NCI-H226 (cell line): ENCODE results near the gene NECAB3.

Experiments used
- DNase-seq: peaks from one replicate; pipeline ENCODE4 v3.0.0-alpha.2; 2015

The NECAB3 gene

GRCh38 chr20:33663161-33664084 is 10.8 kb downstream of the NECAB3 start:
- DNase-seq: peak; percentile 71

DNA sequence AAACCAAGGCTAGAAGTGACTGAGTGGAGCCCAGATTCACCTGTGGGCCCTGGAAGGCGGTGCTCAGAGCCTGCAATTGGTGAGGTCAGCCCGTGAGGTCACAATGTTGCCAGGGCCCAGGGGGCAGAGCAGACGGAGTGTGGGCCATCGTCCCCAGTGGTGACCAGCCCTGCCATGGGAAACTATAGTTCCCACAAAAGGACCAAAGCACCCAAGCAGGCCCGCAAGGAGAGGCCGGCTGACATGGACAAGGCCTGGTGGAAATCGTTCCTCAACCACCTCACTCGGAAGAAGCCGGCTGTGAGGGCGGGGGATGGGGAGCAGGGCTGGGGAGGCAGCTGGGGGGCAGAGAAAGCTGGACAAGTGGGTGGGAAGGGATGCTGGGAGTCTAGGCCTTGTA is 12.1 kb downstream of the NECAB3 start, which contains the start of gene C20orf144:
Gene C20orf144, plus strand, starts transcription at position 156 of the 400 bp plus-strand sequence. Its CDS starts 19 bp downstream, at position 175.
- no peak for DNase-seq

GRCh38 chr20:33660685-33661058 is 13.6 kb downstream of the NECAB3 start:
- no peak for DNase-seq

- DNase-seq: no peak
Observed at GRCh38 chr20:33660035-33660684, 14.1 kb downstream of the NECAB3 start.

- no peak for DNase-seq
Observed at GRCh38 chr20:33659341-33660034, 14.7 kb downstream of the NECAB3 start.

- DNase-seq: no peak
Observed at GRCh38 chr20:33658929-33659328, 15.3 kb downstream of the NECAB3 start.

DNA sequence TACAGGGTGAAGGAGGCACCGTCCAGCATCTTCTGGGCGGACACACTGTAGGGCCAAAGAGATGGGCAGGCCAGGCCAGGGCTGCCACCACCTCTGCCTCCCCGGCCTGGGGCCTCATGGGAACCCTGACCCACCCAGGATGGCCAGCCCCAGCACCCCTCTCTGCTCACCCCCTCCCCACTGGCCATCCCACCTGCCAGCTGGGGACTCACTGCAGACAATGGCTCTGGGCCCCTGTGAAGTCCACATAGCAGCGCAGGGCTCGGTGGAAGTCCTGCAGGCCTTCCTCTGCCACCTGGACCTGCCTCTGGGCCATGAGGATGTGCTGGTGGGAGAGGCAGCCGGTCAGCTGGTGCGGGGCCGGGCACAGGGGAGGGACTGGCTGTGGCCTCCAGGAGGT is 15.7 kb downstream of the NECAB3 start:
- no peak for DNase-seq

DNA sequence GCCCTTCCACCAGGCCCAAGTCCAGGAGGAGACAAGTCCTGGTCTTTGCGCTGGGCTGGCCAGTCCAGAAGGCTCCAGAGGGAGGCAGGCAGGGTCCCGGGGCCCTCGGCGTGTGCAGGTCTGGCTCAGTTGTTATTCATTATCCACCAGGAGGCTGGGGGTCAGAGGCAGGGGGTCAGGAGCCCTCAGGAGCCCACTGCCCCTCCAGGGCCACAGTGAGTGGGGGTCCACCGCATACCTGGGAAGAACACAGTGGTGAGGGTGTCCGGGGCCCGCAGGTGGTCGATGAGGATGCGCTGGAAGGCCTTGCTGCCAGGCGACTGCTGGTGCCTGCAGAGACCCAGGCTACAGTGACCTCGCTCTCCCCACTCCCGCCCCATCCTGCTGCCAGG is 16.5 kb downstream of the NECAB3 start:
- no peak for DNase-seq

DNA sequence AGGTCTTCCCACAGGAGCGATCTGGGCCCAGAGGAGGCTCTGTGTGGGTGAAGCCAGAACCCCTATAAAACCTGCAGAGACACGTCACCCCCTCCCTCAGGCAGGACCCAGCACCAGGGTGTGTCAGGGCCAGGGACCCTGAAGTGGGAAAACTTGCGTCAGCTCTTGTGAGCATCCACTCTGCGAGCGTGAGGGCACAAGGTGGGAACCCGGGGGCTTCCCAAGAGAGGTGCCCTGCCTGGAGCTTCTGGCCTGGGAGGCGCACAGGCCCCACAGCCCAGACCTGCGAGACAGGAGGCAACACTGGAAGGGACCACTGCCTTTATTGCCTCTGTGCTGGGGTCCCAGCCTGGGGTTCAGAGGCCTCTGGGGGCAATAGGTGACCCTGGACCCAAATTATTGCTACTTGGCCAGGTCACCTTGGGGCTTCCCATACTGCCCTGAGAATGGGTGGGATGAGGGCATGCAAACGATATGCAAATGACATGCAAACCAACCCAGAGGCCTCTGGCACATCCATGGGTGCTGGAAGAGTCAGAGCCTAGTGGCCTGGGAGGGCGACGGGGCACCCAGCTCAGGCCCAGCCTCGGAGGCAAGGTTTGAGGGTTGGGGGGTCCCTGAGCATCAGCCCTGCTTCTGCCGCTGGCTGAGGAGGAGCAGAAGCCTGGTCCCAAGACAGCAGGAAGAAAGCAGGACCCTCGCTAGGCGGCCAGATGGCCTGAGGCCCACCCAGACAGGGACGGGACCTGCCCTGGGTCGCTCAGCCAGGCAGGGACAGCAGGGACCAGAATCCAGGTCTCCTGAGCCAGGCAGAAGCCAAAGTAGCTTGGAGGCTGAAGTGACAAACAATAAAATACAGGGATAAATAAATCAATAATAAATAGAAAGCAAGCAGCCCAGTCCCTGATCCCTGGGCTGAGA is 17.2 kb downstream of the NECAB3 start:
- no peak for DNase-seq

- no peak for DNase-seq
Observed at GRCh38 chr20:33656010-33656782, 18.0 kb downstream of the NECAB3 start.

- DNase-seq: no peak
Observed at GRCh38 chr20:33655164-33655563, 19.1 kb downstream of the NECAB3 start.

DNA sequence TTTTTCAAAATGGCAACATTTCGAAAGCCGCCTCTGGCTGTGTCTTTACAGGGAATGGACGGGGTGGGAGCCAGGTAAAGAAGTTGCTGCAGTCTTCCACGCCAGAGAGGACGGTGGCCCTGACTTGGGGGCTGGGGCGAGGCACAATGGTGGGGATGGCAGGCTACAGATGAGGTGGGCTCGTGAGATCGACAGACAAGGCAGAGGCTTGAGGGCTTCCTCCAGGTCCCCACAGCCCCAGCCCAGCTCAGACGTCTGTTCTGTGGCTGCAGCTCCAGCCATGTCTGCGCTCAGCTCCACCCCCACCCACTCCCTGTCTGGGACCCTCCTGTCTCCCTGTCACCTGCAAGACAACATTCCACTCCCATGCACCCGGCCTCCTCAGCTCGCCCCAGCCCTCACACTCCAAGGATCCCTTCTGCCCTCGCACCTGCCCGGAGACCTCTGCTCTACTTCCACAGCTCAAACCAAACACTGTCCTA is 19.5 kb downstream of the NECAB3 start:
- no peak for DNase-seq

- DNase-seq: no peak
Observed at GRCh38 chr20:33653900-33654596, 20.2 kb downstream of the NECAB3 start.

GRCh38 chr20:33653218-33653899 is 20.9 kb downstream of the NECAB3 start:
- DNase-seq: peak; percentile 29

DNA sequence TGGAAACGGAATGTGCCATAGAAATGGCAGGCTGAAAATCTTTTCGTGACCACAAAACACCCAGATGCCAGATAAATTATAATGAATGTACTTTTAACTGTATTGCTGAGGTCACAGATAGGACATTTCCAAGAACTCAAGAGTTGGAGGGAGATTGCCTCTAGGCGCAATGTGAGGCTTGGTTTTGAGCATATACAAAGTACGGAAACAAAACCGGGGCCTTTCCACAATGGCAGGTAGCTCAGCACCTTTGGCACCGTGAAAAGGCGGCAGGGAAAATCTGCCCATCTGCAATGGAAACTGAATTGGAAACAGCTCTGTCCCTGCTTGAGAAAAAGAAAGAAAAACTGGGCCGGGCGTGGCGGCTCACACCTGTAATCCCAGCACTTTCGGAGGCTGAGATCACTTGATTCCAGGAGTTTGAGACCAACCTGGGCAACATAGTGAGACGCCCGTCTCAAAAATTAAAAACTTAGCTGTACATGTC is 22.6 kb downstream of the NECAB3 start:
- no peak for DNase-seq

GRCh38 chr20:33650753-33651561 is 23.3 kb downstream of the NECAB3 start:
- DNase-seq: no peak

- DNase-seq: no peak
Observed at GRCh38 chr20:33650111-33650752, 24.0 kb downstream of the NECAB3 start.

DNA sequence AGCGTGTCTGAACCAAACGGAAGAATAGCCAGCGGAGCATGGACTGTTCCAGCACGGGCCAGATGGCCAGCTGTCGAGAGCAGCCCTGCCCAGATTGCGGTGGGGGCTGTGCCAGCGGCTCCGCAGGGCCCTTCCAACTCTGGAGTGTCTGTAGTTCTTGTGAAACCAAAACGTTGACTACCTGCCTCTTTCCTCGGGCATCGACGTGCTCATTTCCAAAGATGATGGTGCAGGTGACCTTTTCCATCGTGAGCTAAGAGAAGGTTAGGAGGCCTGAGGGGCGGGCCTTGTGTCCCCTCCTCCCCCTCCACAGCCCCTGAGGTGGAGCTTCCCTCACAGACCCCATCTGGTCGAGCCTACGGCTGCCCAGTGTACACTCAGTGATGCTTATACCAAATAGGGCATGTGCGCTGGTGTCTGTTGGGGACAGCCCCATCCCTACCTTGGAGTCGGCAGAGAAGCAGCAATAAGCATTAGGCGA is 25.0 kb downstream of the NECAB3 start:
- DNase-seq: no peak
